UCSD-AML1 (cell line): ENCODE results near the gene PPFIA1.

Experiments used
- DNase-seq: peaks from one replicate; lab custom pipeline; 2025; ENCODE audit not compliant: unreplicated experiment; lab: John Stamatoyannopoulos, UW

Gene PPFIA1

GRCh38 chr11:70270104-70270876, at the start of gene PPFIA1:
PPFIA1 (plus strand) TSS chr11:70270690; CDS start chr11:70272173, 1,483 bp downstream.
- peak; percentile 96 for DNase-seq

GRCh38 chr11:70220920-70221319, 49.6 kb upstream of the PPFIA1 start:
- no peak for DNase-seq

DNA sequence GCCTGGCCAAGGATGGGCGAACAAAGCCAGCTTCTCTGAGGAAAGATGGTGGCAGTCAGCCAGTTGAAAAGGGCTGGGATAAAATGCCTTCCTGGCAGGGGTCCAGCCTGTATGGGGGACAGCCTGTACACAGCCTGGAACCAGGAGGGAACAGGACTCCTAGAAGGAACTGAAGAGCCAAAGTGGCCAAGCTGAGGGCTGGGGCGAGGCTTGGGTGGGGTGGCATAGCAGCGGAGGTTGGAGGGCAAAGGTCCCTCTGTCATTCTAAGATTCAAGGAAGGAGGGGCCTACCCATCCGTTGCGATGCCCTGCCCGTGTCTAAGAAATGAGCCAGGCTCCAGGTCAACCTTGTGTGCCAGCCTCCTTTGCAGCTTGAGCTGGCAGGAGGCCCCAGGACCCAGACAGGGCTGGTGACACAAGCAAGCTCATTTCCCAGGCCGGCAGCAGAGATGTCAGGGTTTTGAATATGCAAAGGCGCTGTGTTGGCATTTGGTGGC, 44.8 kb upstream of the PPFIA1 start:
- DNase-seq: no peak

DNA sequence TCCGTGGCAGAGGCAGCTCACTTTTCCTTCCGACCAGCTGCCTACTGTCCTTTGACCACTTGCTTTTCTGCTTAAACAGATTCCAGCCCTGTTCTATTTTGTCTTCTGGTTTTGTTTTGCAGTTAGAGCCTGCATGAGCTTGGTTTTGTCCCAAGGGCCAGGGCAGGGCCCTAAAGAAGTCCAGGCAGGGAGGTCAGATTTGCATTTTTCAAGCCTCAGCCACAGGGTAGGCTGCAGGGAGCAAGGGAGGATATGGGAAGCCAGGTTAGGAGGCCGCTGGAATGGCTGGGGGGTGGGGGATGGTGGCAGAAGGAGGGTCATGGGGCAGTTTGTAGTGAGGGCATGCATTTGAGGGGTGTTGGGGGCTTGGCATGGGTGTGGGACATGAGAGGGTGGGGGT, 44.3 kb upstream of the PPFIA1 start:
- no peak for DNase-seq

DNA sequence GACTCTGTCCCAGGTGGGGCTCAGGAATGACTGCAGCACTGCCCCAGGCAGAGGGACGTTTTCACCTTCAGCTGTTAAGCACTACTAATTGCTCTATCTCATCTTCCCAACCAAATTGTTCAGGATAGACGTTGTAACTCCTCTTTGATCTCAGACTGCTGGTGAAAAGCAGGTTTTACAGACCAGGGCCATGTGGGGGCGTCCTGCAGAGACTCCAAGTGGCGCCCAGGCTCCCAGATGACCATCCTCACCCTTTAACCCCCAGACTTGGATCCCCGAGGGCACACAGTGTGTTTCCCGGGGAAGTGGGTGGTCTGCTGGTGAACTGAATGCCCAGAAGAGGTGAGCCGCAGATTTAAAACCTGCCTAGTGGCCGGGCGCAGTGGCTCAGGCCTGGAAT, 43.5 kb upstream of the PPFIA1 start:
- peak; percentile 26 for DNase-seq

DNA sequence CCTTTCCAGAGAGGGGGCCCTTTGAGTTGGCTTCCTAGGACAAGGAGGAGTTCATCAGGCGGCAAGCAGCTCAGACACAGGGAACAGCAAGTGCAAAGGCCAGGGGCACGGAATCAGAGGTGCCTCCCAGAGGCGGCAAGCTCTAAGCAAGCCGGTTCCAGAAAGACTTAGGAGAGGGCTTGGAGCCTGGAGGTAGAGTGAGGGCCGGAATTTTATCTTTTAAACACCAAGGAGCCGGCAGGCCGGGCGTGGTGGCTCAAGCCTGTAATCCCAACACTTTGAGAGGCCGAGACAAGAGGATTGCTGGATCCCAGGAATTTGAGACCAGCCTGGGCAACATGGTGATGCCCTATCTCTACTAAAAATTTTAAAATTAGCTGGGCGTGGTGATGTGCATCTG, 40.8 kb upstream of the PPFIA1 start:
- DNase-seq: no peak

DNA sequence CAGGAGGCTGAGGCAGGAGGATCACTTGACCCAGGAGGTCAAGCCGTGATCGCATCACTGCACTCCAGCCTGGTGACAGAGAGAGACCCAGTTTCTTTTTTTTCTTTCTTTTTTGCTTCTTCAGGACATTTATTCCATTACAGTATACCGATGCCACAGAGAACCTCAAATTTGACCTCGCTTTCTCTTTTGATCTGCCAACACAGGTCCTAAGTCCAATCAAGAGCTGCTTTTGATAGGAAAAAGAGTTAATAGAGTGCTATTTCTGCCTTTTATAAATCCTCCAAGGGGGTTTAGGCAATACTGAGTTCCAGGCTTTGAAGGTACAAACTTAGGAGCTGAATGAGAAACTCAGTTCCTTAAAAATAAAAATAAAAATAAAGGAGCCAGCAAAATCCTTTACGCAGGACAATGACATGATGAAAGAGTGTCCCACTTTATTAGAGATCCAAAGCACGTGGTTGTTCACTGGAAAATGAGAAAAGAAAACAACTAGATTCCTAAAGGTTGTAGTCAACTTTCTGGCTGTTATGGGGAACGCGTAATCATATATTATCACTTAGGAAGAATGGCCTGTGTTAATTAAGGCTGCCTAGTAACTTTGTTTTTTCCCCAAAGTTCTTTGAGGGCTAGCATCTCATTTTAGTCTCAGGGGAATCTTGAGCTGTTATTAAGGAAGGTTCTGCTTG, 40.2 kb upstream of the PPFIA1 start:
- DNase-seq: no peak

DNA sequence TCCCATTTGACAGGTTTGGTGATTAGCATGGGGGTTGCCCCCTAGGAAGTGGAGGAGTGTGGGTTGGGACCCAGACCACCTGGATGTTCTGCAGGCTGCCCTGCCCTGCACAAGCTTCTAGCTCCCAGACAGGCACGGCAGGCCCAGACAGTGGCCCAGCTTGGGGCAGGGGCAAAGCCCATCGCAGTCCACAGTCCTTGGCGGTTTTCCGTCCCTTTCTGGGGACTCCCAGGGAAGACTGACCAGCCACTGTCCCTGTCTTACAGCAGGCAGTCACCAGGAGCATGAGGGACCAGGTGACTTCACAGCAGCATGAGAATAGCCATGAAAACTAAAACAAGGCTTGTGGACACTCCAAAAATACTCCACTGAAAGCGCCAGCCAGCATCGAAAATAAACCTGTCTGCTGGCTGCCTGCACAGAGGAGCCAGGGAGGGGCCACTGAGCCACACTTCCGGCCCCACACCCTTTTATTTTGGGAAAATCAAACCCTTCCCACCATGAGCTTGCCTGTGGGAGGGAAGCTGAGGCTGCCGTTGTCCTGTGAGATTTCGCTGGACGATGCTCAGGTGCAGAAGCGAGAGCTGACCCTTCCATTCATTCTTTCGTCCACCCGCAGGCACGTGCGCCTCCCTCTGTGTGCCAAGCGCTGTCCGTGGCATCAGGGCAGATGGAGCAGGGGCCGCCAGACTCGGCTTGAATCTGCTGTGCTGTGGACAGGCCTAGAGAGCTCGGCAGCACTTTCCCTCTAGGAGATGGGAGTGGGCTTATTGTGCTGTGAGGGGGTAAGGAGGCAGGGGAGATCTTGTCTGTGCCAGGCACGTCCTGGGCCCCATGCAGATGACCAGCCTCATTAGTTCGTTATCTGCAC, 39.4 kb upstream of the PPFIA1 start:
- DNase-seq: no peak

- DNase-seq: no peak
Observed at GRCh38 chr11:70233034-70233433, 37.5 kb upstream of the PPFIA1 start.

DNA sequence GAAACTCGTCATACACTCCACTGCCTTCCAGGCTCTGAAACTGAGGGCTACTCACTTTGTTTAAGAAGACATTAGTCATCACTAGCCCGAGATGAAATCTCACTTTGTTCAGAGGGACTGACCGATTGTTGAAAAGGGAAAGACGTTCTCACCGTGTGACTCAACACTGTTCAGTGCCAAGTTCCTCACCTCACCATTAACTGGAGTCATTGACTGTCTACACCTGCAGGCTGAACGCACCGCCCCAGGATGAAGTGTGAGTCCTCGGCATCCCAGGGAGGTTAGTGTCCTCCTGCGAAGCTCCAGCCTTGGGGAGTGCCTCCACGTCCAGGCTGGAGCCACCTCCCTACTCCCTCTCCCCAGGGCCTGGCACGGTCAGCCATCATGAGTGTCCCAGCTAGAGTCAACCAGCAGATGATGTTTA, 37.0 kb upstream of the PPFIA1 start:
- DNase-seq: no peak

DNA sequence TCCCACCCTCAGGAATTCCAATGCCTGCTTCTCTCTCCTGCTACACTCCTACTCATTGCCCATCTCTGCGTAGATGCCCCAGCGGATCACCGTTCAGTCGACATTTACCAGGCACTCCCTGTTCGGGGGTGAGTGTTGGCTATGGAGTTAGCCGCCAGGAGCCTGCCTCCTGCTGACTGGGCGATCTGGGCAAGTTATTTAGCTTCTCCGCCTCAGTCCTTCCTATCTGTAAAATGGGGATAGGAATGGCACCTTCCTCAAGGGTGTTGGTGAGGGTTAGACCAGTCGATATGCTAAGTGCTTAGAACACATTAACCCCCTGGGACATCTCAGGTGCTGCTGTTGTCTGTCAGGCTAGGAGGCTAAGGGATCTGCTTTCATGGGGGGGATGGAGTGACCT, 36.5 kb upstream of the PPFIA1 start:
- DNase-seq: no peak

DNA sequence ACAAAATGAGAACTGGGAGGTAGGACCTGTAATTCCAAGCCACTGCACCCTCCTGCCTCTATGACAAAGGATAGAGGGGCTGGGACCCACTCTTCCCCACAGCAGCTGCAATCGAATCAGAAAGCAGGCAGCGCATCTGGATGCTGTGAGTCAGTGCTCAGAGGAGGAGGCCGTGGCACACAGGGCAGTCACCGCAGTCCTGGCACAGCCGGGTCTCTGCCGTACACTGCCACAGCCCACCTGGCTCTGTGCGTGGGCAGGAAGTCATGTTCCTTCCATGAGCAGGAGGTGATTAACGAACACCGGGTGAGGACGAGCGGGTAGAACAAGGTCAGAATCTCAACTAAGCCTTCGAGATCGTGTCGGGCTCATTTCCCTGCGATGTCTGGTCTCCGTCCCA, 30.2 kb upstream of the PPFIA1 start:
- DNase-seq: no peak

DNA sequence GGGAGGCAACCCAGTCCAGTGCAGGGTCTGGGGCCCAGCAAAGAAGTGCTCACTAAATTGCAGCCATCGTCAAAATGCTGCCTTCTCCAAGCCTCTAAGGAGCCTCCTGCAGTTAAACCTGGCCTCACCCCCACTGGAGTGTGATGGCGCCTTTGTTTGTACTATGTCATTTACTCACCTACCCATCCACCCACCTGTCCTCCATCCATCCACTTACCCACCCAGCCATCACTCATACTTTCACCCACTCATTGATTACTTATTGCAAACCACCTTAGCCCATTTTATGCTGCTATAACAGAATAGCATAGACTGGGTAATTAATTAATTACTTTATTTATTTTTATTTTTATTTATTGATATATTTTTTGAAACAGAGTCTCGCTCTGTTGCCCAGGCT, 28.8 kb upstream of the PPFIA1 start:
- DNase-seq: no peak

GRCh38 chr11:70242885-70243284, 27.6 kb upstream of the PPFIA1 start:
- no peak for DNase-seq

GRCh38 chr11:70243912-70244652, 26.4 kb upstream of the PPFIA1 start:
- DNase-seq: no peak

- DNase-seq: no peak
Observed at GRCh38 chr11:70244698-70245097, 25.8 kb upstream of the PPFIA1 start.

DNA sequence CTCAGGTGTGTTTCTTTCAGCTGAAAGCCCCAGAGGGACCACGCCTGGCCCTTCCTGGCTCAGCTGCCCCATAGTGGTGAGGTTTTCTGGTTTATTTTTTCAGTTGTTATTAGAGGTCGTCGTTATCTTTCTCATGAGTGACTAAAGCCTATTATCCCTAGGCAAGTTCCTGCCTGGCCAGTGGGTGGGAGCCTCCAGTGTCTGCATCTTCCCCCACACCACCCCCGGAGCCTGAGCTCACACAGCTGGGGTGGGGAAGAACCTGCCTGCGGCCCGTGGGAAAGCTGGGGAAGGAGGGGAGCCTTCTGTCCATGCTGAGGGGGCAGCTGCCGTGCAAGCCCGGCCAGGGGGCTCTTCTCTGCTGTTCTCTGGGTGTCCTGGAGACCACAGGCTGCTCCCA, 24.3 kb upstream of the PPFIA1 start:
- DNase-seq: no peak

DNA sequence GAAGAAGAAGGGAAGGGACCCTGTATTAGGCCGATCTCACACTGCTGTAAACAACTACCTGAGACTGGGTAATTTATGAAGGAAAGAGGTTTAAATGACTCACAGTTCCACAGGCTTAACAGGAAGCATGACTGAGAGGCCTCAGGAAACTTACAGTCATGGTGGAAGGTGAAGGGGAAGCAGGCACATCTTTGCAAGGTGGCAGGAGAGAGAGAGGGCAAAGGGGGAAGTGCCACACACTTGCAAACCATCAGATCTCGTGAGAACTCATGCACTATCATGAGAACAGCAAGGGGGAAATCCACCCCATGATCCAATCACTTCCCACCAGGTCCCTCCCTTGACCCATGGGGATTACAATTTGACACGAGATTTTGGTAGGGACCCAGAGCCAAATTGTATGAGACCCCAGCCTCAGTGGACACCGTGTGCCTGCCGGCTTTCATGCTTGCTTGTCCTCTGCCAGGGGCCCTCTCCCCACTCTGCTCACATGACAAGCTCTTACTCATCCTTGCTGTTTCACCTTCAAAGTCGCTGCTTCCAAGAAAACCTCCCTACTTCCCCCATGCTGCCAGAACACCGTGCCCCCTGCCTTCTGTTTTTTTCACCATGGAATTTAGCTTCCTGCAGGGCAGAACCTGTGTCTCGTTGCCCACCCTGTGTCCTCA, 23.3 kb upstream of the PPFIA1 start:
- DNase-seq: no peak

DNA sequence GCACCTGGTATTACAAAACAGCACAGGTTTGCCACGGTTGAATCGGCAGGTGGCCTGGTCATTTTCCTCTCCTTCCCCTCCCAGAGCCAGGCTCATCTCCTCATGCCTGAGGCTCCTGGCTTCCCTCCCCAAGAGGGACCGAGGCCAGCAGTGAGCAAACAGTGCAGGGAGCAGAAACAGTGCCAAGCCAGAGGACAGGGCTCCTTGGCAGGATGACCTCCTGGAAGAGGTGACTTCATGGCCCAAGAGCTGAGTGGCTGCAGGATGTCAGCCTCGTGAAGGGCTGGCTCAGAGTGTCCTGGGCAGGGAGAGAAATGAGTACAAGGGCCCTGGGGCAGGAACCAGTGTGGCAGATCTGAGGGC, 22.8 kb upstream of the PPFIA1 start:
- no peak for DNase-seq

DNA sequence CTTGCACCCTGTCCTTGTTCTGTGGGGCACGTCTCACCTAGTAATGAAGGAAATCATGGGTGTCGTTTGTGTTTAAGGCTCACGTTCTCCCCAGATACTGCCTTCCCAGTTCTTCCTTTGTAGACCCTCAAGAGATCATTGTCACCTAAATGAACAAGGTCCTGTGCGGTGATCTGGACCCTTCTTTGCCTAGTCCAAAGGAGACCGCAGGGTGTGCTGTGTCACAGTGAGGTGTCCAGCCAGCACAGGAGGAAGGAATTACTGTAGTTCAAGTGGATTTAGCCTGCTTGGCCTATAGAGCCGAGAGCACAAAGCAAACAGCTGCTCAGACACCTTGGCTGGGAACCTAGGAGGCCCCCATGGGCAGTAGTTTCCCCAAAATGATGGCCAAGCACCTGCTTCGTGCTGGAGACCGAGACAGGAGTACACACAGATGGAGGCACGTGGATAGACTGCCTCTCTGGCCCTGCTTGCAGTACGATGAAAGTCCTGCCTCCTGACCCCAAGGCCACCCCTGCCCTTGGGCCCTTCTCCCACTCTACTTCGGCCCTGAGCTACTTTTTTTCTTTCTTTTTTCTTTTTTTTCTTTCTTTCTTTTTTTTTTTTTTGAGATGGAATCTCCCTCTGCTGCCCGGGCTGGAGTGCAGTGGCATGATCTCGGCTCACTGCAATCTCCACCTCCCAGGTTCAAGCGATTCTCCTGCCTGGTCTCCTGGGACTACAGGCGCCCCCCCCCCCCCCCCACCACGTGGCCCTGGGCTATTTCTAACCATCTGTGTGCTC, 19.4 kb upstream of the PPFIA1 start:
- DNase-seq: no peak
